ENCODE results near the gene WFDC1. TPM values are rescaled to one million over a fixed set of nuclear protein-coding genes. Genes with fewer than 3 reads are reported as not detected.

WFDC1 gene
- total and polyA plus RNA-seq, 4 donors: 1.0 to 5.2 (median 2.9) TPM

DNA sequence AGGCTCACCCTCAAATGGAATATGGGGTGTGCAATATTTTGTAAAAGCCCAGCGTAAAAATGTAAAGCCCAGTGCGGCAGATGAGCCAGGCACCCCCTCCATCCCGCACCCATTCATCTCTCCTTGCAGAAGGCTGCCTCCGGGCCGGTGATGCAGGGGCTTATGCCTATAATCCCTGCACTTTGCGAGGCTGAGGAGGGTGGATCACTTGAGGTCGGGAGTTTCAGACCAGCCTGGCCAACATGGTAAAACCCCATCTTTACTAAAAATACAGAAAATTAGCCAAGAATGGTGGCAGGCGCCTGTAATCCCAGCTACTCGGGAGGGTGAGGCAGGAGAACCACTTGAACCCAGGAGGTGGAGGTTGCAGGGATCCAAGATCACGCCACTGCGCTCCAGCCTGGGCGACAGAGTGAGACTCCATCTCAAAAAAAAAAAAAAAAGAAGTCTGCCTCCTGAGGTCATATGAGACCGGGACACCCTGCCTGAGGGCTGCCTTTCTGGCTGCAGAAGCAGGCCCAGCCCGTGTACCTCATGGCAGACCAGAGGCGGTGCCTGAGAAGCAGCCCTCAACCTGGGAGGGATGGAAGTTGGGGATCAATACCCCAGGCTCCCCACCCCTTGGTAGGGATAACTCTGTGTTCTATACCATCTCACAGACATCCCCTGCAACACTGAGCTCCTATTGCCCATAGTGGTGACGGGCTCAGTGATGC is 56.2 kb downstream of the WFDC1 start:
- WGBS: 79% methylated on average over 16 of the region's 16 CpGs
- TF ChIP-seq, protein P1, sequence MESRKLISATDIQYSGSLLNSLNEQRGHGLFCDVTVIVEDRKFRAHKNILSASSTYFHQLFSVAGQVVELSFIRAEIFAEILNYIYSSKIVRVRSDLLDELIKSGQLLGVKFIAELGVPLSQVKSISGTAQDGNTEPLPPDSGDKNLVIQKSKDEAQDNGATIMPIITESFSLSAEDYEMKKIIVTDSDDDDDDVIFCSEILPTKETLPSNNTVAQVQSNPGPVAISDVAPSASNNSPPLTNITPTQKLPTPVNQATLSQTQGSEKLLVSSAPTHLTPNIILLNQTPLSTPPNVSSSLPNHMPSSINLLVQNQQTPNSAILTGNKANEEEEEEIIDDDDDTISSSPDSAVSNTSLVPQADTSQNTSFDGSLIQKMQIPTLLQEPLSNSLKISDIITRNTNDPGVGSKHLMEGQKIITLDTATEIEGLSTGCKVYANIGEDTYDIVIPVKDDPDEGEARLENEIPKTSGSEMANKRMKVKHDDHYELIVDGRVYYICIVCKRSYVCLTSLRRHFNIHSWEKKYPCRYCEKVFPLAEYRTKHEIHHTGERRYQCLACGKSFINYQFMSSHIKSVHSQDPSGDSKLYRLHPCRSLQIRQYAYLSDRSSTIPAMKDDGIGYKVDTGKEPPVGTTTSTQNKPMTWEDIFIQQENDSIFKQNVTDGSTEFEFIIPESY (IDR thresholded peaks at IDR 0.05): no peak
- no peak for TF ChIP-seq RAD21 (IDR thresholded peaks at IDR 0.05)
- TF ChIP-seq, protein P2, sequence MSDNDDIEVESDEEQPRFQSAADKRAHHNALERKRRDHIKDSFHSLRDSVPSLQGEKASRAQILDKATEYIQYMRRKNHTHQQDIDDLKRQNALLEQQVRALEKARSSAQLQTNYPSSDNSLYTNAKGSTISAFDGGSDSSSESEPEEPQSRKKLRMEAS (IDR thresholded peaks at IDR 0.05): no peak
- no peaks in the 10 kb centered on the region for H3K36me3 ChIP-seq (ENCODE audit: control insufficient read depth in 4 of 4, insufficient read depth in 3 of 4, low read depth in 1 of 4, low read length in 3 of 4)
- no peak overlapping the region for H3K27ac ChIP-seq (ENCODE audit: low read depth in 1 of 2, low read length in 2 of 2)
- no peak for DNase-seq (ENCODE audit: low spot score)
- no peaks in the 10 kb centered on the region for H3K9me3 ChIP-seq (ENCODE audit: control insufficient read depth in 4 of 4, low read length in 3 of 4)
- H3K4me1 ChIP-seq (ENCODE audit: control insufficient read depth in 4 of 4, insufficient read depth in 4 of 4, low read length in 3 of 4): no peaks in the 10 kb centered on the region
- H3K9ac ChIP-seq (ENCODE audit: low read depth in 1 of 2, low read length in 2 of 2): no peak overlapping the region
- H3K27me3 ChIP-seq (ENCODE audit: control insufficient read depth in 4 of 4, insufficient read depth in 4 of 4, low read length in 3 of 4): no peaks in the 10 kb centered on the region
- no peak overlapping the region for H3K4me3 ChIP-seq (ENCODE audit: low read depth in 1 of 3, low read length in 3 of 3)

DNA sequence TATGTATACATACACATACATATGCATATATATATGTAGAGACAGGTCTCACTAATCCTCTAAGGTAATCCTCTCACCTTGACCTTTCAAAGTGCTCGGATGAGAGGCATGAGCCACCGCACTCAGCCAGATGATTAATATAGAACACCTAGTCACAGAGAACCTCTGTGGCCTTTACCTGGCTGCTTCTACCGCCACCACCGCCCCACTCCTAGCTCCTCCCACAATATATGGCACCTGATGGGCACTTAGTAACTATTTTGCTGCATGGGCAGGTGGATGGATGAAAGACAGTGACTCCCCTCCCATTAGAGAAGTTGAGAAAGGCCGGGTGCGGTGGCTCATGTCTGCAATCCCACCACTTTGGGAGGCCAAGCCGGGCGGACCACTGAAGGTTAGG is 57.0 kb downstream of the WFDC1 start:
- no peak for TF ChIP-seq GABPA (IDR thresholded peaks at IDR 0.05 in 1 of 2, conservative IDR thresholded peaks at IDR 0.05 in 1 of 2)
- TF ChIP-seq NR2F2 (IDR thresholded peaks at IDR 0.05): no peak
- TF ChIP-seq HNF4G (IDR thresholded peaks at IDR 0.05): no peak
- TF ChIP-seq, protein P3, sequence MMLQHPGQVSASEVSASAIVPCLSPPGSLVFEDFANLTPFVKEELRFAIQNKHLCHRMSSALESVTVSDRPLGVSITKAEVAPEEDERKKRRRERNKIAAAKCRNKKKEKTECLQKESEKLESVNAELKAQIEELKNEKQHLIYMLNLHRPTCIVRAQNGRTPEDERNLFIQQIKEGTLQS (IDR thresholded peaks at IDR 0.05): no peak
- no peak for TF ChIP-seq RAD21 (IDR thresholded peaks at IDR 0.05)
- TF ChIP-seq JUND (IDR thresholded peaks at IDR 0.05): no peak
- TF ChIP-seq, protein P2 (IDR thresholded peaks at IDR 0.05): no peak
- no peak for TF ChIP-seq YY1 (IDR thresholded peaks at IDR 0.05)
- TF ChIP-seq SP1 (IDR thresholded peaks at IDR 0.05): no peak
- TF ChIP-seq HNF4A (conservative IDR thresholded peaks at IDR 0.05): no peak
- TF ChIP-seq, protein P1 (IDR thresholded peaks at IDR 0.05): no peak
- TF ChIP-seq TAF1 (conservative IDR thresholded peaks at IDR 0.05): no peak
- no peak for TF ChIP-seq EGR1 (IDR thresholded peaks at IDR 0.05; ENCODE audit: low read depth in 2 of 2)
- no peak overlapping the region for H3K27ac ChIP-seq (ENCODE audit: low read depth in 1 of 2, low read length in 2 of 2)
- no peak for DNase-seq (ENCODE audit: low spot score)
- WGBS: 90% methylated on average over 8 of the region's 8 CpGs
- H3K9ac ChIP-seq (ENCODE audit: low read depth in 1 of 2, low read length in 2 of 2): no peak overlapping the region
- H3K36me3 ChIP-seq (ENCODE audit: control insufficient read depth in 4 of 4, insufficient read depth in 3 of 4, low read depth in 1 of 4, low read length in 3 of 4): no peaks in the 10 kb centered on the region
- no peaks in the 10 kb centered on the region for H3K27me3 ChIP-seq (ENCODE audit: control insufficient read depth in 4 of 4, insufficient read depth in 4 of 4, low read length in 3 of 4)
- H3K9me3 ChIP-seq (ENCODE audit: control insufficient read depth in 4 of 4, low read length in 3 of 4): no peaks in the 10 kb centered on the region
- H3K4me3 ChIP-seq (ENCODE audit: low read depth in 1 of 3, low read length in 3 of 3): no peak overlapping the region
- H3K4me1 ChIP-seq (ENCODE audit: control insufficient read depth in 4 of 4, insufficient read depth in 4 of 4, low read length in 3 of 4): no peaks in the 10 kb centered on the region

Measured in liver (tissue), 9 donors.